K562 (cell line): ENCODE measurements around the gene HOXA13. TPM values are rescaled to one million over a fixed set of nuclear protein-coding genes. Genes with fewer than 3 reads are reported as not detected.

Source experiments
- ATAC-seq: fragments of 200-7000 bp; cut with Tn5 transposase; 3 replicates; pipeline ENCODE4 v1.9.1; 2020; ENCODE audit warnings: moderate library complexity
- BruUV-seq: library from RNA; stranded (reverse); fragments of 400-500 nt; replicated peaks from 2 replicates; lab custom pipeline; 2021; lab: Mats Ljungman, UMichigan
- CTCF ChIA-PET: fragments of 300-600 bp; formaldehyde crosslinking; extraction: SDS; loops from one replicate; lab custom pipeline; 2021; ENCODE audit warnings: low intra/inter-chr PET ratio; lab: Yijun Ruan, JAX
- POLR2A ChIA-PET: fragments of 300-600, 350-650 bp; sonication (Branson Sonifier 250); formaldehyde crosslinking; extraction: SDS; loops from one replicate; lab custom pipeline; 2021; ENCODE audit warnings: antibody characterized with exemption, inconsistent platforms; lab: Yijun Ruan, JAX
- DNase-seq, 4 experiments: peaks; one replicate each; pipeline versions ENCODE4 v3.0.0 to v3.0.0-alpha.2; 2011 to 2018; ENCODE audit warnings: low spot score in 3 of 4, mixed read lengths in 3 of 4; ENCODE audit errors: extremely low read depth in 1 of 4
- FAIRE-seq: peaks from 2 replicates; lab custom pipeline; 2011; peaks lifted over from hg19 to GRCh38; lab: Jason Lieb, UNC
- H2AFZ ChIP-seq: 2 replicates; pipeline ENCODE4 v1.6.0; 2011; ENCODE audit warnings: low read depth, low read length, control low read depth, inconsistent platforms
- H3K27ac ChIP-seq: fragments of 200-600 bp; 3 replicates; pipeline ENCODE4 v1.8.0; 2011; ENCODE audit warnings: low read depth, mild to moderate bottlenecking, control low read depth, inconsistent platforms, low read length, moderate library complexity, mixed read lengths; ENCODE audit errors: extremely low read depth
- H3K27me3 ChIP-seq, 2 experiments: fragments of 300-600 bp in 1 of 2; 2 replicates in 1 of 2; 3 replicates in 1 of 2; pipeline versions ENCODE4 v1.6.0 to v1.8.0; 2011; ENCODE audit warnings: inconsistent platforms in 2 of 2, low read length in 2 of 2, mild to moderate bottlenecking in 1 of 2, mixed read lengths in 1 of 2, moderate library complexity in 1 of 2; ENCODE audit not compliant: control insufficient read depth in 2 of 2, insufficient read depth in 2 of 2
- H3K36me3 ChIP-seq: fragments of 300-600 bp; 3 replicates; pipeline ENCODE4 v1.8.0; 2011; ENCODE audit warnings: mild to moderate bottlenecking, low read length, inconsistent platforms; ENCODE audit not compliant: control insufficient read depth, insufficient read depth
- H3K4me1 ChIP-seq, 2 experiments: fragments of 200-600 bp in 1 of 2; replicated peaks in 1 of 2; 2 replicates in 1 of 2; 3 replicates in 1 of 2; pipeline versions ENCODE4 v1.5.1 to v1.8.0; 2011; ENCODE audit warnings: inconsistent platforms in 2 of 2, low read length in 2 of 2, mild to moderate bottlenecking in 1 of 2, mixed read lengths in 1 of 2, moderate library complexity in 1 of 2; ENCODE audit not compliant: control insufficient read depth in 2 of 2, insufficient read depth in 2 of 2
- H3K4me2 ChIP-seq: 2 replicates; pipeline ENCODE4 v1.6.1; 2011; ENCODE audit warnings: low read length, control low read depth, inconsistent platforms, mixed read lengths; ENCODE audit not compliant: insufficient read depth
- H3K4me3 ChIP-seq: fragments of 200-600 bp; sonication (generic), shearing (Covaris generic); 2 replicates; pipeline ENCODE4 v1.5.1; 2016; ENCODE audit warnings: control low read depth, inconsistent platforms
- H3K79me2 ChIP-seq: fragments of 200-600 bp; 3 replicates; pipeline ENCODE4 v1.8.0; 2011; ENCODE audit warnings: low read length, inconsistent platforms; ENCODE audit not compliant: control insufficient read depth, insufficient read depth
- H3K9ac ChIP-seq, 2 experiments: 2 replicates each; pipeline versions ENCODE4 v1.6.0 to v1.6.1; 2011; ENCODE audit warnings: low read depth in 2 of 2, low read length in 2 of 2, control low read depth in 1 of 2, inconsistent platforms in 1 of 2, mild to moderate bottlenecking in 1 of 2, mixed read lengths in 1 of 2; ENCODE audit not compliant: insufficient read depth in 1 of 2
- H3K9me1 ChIP-seq: one replicate; pipeline ENCODE4 v1.6.0; 2011; ENCODE audit warnings: inconsistent platforms, mild to moderate bottlenecking, low read length, moderate library complexity; ENCODE audit not compliant: control insufficient read depth, insufficient read depth
- H3K9me3 ChIP-seq: replicated peaks from 2 replicates; pipeline ENCODE4 v1.5.1; 2011; ENCODE audit warnings: low read depth, low read length, inconsistent platforms; ENCODE audit not compliant: control insufficient read depth, insufficient read depth
- H4K20me1 ChIP-seq: replicated peaks from 2 replicates; pipeline ENCODE4 v1.6.1; 2011; ENCODE audit warnings: low read length, inconsistent platforms, mixed read lengths; ENCODE audit not compliant: control insufficient read depth, insufficient read depth
- BHLHE40 ChIP-seq: IDR thresholded peaks from 2 replicates; pipeline ENCODE4 v1.6.1; 2011; ENCODE audit warnings: low read length, improper control_type of control experiment
- CHCHD3 ChIP-seq: fragments of 250-450 bp; sonication (Bioruptor Pico); IDR thresholded peaks from 2 replicates; pipeline ENCODE4 v2.1.2; 2022; ENCODE audit warnings: mild to moderate bottlenecking
- CHD1 ChIP-seq: fragments of 200-600 bp; sonication (generic); IDR thresholded peaks from one replicate; pipeline ENCODE4 v1.6.1; 2012; ENCODE audit warnings: mild to moderate bottlenecking, moderate library complexity, low read length, inconsistent platforms
- MIER1 ChIP-seq: fragments of 450-650 bp; IDR thresholded peaks from 2 replicates; pipeline ENCODE4 v1.6.1; 2016; ENCODE audit warnings: antibody characterized with exemption, mild to moderate bottlenecking, low read depth
- TEAD1 ChIP-seq, 2 experiments: fragments of 450-650 bp in 1 of 2; sonication (generic) in 1 of 2; formaldehyde crosslinking; IDR thresholded peaks; 2 replicates each; pipeline versions ENCODE4 v1.4.0 to v1.8.0; 2020 to 2022; ENCODE audit warnings: mild to moderate bottlenecking in 2 of 2, missing genetic modification reagents in 1 of 2
- ZNF197 ChIP-seq: fragments of 200-800 bp; sonication (Bioruptor generic); IDR thresholded peaks from 2 replicates; pipeline ENCODE4 v1.6.1; 2016; ENCODE audit warnings: low read depth, missing genetic modification characterization, missing compliant biosample characterization
- ZNF586 ChIP-seq: fragments of 450-650 bp; formaldehyde crosslinking; conservative IDR thresholded peaks from 2 replicates; pipeline ENCODE4 v1.4.0; 2020; ENCODE audit warnings: mild to moderate bottlenecking, moderate library complexity
- WGBS: fragments of 100-300 bp; shearing (Covaris generic); methylation state at CpG from one replicate; pipeline ENCODE4 v1.1.6; 2016; ENCODE audit warnings: low coverage, mixed read lengths; ENCODE audit not compliant: insufficient coverage; ENCODE audit errors: missing lambda C conversion rate; 5-methylcytosine and 5-hydroxymethylcytosine counted together
- in situ Hi-C: fragments of 300-500 bp; cut with MboI; formaldehyde crosslinking; loops from 4 replicates; pipeline ENCODE4 v1.15.0; 2018; ENCODE audit warnings: inconsistent platforms, mixed read lengths
- intact Hi-C: fragments of 100-400 bp; cut with micrococcal nuclease; formaldehyde crosslinking; loops from 2 replicates; pipeline ENCODE4 v1.14.2; 2022
- polyA plus RNA-seq, 8 experiments: library from polyadenylated mRNA; depleted of rRNA in 4 of 8; stranded (reverse) in 5 of 8; unstranded in 3 of 8; fragments of >200 nt; fragmentation: Nextera tagmentation in 2 of 8; fragmentation: Illumina TruSeq in 1 of 8; extraction: Ambion mirVana in 2 of 8; extraction: Trizol in 1 of 8; gene quantifications; 2 replicates each; pipeline versions ENCODE4 v1.2.1 to v1.2.3, GENCODE V29; 2011 to 2014; ENCODE audit warnings: inconsistent platforms in 1 of 8, missing spikeins in 1 of 8
- total RNA-seq, 7 experiments: library from RNA; depleted of rRNA in 6 of 7; stranded (reverse); fragments of >200 nt in 6 of 7; fragmentation: Illumina TruSeq in 2 of 7; extraction: Trizol in 2 of 7; gene quantifications; 2 replicates each; pipeline versions ENCODE4 v1.2.1 to v1.2.3, GENCODE V29; 2011 to 2021; ENCODE audit warnings: low replicate concordance in 1 of 7
- TF ChIP-seq, protein P1 (sequence below): sonication (generic); formaldehyde crosslinking; IDR thresholded peaks from 2 replicates; pipeline ENCODE4 v1.8.1; 2023; ENCODE audit warnings: mild to moderate bottlenecking, missing genetic modification reagents
- TF ChIP-seq, protein P2 (sequence below): fragments of 150-350 bp; IDR thresholded peaks from 2 replicates; pipeline ENCODE4 v1.6.1; 2014; ENCODE audit warnings: low read depth, mild to moderate bottlenecking, low read length, borderline replicate concordance

HOXA13 gene
- total and polyA plus RNA-seq, 9 of the 15 experiments (the other 6 are each of a cell fraction or from before 2014, with no cell fraction given): not detected

DNA sequence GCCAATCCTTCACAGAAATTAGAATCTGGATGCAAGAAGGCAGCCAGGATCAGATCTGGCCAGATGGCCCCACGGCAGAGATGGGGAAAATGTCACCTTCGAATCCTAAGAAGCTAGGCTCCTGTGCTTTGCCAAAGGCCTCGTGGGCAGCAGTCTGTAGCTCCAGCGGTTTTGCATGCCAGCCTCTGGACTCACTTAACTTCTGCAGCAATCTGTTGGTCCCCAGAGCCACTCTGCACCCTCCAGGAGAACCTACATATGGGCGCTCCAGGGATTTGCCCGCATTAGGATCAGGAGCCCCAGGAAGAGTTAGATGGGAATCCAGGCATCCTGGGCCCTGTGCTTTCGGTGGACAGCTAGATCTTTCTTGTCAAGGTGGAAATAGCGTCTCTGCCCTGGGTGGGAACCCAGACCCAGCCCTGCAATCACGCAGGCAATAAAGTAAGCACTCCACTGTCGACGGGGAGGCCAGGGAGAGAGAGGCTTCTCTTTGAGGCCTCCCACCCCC lies 10.1 kb upstream of the HOXA13 start:
- H3K4me3 ChIP-seq: no peak overlapping the region

DNA sequence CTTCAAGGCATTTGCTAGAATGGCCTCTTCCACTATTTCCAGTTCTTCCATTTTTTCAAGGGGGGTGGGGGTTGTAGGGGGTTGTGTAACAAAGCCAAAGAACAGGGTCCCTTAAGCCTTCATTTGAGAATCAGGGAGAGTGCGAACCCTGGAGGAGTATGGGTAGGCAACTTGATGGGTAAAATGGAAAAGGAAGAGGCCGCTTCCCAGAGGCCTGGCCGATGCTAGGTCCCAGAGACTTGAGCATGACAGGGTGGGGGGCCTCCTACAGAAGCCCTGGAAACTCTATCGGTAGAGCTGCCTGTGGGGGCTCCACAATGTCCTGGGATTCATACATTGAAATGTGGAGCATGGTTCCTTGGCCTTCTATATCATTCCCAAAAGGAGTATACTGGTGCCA lies 9.1 kb upstream of the HOXA13 start:
- H3K9me1 ChIP-seq: no peaks in the 10 kb centered on the region
- TF ChIP-seq ZNF197: no peak
- TF ChIP-seq, protein P1, sequence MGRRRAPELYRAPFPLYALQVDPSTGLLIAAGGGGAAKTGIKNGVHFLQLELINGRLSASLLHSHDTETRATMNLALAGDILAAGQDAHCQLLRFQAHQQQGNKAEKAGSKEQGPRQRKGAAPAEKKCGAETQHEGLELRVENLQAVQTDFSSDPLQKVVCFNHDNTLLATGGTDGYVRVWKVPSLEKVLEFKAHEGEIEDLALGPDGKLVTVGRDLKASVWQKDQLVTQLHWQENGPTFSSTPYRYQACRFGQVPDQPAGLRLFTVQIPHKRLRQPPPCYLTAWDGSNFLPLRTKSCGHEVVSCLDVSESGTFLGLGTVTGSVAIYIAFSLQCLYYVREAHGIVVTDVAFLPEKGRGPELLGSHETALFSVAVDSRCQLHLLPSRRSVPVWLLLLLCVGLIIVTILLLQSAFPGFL (CRISPR knock-in tag): no peak
- no peak for TF ChIP-seq TEAD1 (CRISPR knock-in tag; IDR thresholded peaks at IDR 0.05)
- TF ChIP-seq, protein P2, sequence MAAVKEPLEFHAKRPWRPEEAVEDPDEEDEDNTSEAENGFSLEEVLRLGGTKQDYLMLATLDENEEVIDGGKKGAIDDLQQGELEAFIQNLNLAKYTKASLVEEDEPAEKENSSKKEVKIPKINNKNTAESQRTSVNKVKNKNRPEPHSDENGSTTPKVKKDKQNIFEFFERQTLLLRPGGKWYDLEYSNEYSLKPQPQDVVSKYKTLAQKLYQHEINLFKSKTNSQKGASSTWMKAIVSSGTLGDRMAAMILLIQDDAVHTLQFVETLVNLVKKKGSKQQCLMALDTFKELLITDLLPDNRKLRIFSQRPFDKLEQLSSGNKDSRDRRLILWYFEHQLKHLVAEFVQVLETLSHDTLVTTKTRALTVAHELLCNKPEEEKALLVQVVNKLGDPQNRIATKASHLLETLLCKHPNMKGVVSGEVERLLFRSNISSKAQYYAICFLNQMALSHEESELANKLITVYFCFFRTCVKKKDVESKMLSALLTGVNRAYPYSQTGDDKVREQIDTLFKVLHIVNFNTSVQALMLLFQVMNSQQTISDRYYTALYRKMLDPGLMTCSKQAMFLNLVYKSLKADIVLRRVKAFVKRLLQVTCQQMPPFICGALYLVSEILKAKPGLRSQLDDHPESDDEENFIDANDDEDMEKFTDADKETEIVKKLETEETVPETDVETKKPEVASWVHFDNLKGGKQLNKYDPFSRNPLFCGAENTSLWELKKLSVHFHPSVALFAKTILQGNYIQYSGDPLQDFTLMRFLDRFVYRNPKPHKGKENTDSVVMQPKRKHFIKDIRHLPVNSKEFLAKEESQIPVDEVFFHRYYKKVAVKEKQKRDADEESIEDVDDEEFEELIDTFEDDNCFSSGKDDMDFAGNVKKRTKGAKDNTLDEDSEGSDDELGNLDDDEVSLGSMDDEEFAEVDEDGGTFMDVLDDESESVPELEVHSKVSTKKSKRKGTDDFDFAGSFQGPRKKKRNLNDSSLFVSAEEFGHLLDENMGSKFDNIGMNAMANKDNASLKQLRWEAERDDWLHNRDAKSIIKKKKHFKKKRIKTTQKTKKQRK: no peak
- TF ChIP-seq MIER1: no peak
- TF ChIP-seq, all 486 proteins: peak for 0
- no peak overlapping the region for H3K4me3 ChIP-seq
- intact Hi-C loops (no loop called here), in situ Hi-C loops (loop anchor here (10.0 kb wide), 2 partner anchors 366 to 566 kb away; no protein-coding TSS in a partner anchor)
- no peak overlapping the region for H3K4me2 ChIP-seq
- H3K27ac ChIP-seq: no peak overlapping the region
- CTCF ChIA-PET: no interaction called here
- peaks cover 9% of the 10 kb centered on the region; the same call in 1 of the 2 replicates for H4K20me1 ChIP-seq
- H2AFZ ChIP-seq: no peak overlapping the region
- ATAC-seq: no peak
- H3K4me1 ChIP-seq: peaks cover 0 to 20% of the 10 kb centered on the region in 2 experiments; a peak in 2 of 5 replicates
- 3% methylated on average over 4 of the region's 4 CpGs for WGBS
- no peak for DNase-seq
- POLR2A ChIA-PET: no interaction called here
- H3K79me2 ChIP-seq: no peaks in the 10 kb centered on the region
- H3K9me3 ChIP-seq: no peaks in the 10 kb centered on the region
- H3K36me3 ChIP-seq: no peaks in the 10 kb centered on the region
- no peak for FAIRE-seq
- no peak overlapping the region for H3K9ac ChIP-seq
- no TSS peak for BruUV-seq
- H3K27me3 ChIP-seq: peaks cover 49 to 71% of the 10 kb centered on the region in 2 experiments

More for the DNA sequence above, 10.1 kb upstream of the HOXA13 start:
- BruUV-seq: no TSS peak
- Histone ChIP-seq H2AFZ (no peak overlapping the region), H3K4me1 (peaks cover 0 to 20% of the 10 kb centered on the region in 2 experiments; a peak in 2 of 5 replicates), H3K9me3 (no peaks in the 10 kb centered on the region), H3K9me1 (no peaks in the 10 kb centered on the region), H3K4me2 (no peak overlapping the region), H3K27me3 (peaks cover 45 to 71% of the 10 kb centered on the region in 2 experiments), H3K79me2 (no peaks in the 10 kb centered on the region), H3K27ac (no peak overlapping the region)
- ChIA-PET CTCF (no interaction called here), POLR2A (interaction anchor here (0.6 to 0.7 kb wide), 3 partner anchors 33 to 217 kb away, joined by 3 to 4 read pairs (median 3); no protein-coding TSS in a partner anchor)
- DNase-seq (no peak), ATAC-seq (peak; percentile 19; the same call in 1 of the 3 replicates)
- intact Hi-C loops: loop anchor here (2.0 to 5.0 kb wide), 2 partner anchors 367 to 453 kb away; partner anchors contain the start of gene HIBADH
- TF ChIP-seq ZNF586 (CRISPR knock-in tag): no peak
- TF ChIP-seq BHLHE40: no peak
- TF ChIP-seq CHD1: no peak
- TF ChIP-seq CHCHD3: no peak
- TF ChIP-seq, all 486 proteins: peak for 0
- H3K9ac ChIP-seq: no peak overlapping the region
- in situ Hi-C loops: loop anchor here (10.0 kb wide), 2 partner anchors 365 to 565 kb away; no protein-coding TSS in a partner anchor
- no peaks in the 10 kb centered on the region for H3K36me3 ChIP-seq
- H4K20me1 ChIP-seq: peaks cover 9% of the 10 kb centered on the region; the same call in 1 of the 2 replicates
- 2% methylated on average over 11 of the region's 11 CpGs for WGBS
- FAIRE-seq: no peak
